Aorta (tissue), 5 donors: Measurements from ENCODE around the gene FAM163B. TPM values are rescaled to one million over a fixed set of nuclear protein-coding genes. Genes with fewer than 3 reads are reported as not detected.

Experiments
- ATAC-seq: fragments of 200-7000 bp; cut with Tn5 transposase; one replicate; pipeline ENCODE4 v1.9.1; 2022; ENCODE audit warnings: moderate library complexity; ENCODE audit not compliant: low FRiP score
- DNase-seq, 2 donors: peaks; one replicate each; pipeline ENCODE4 v3.0.0-alpha.2; 2020
- H3K27ac ChIP-seq, 2 donors: one replicate each; pipeline ENCODE4 v1.5.1; 2013; ENCODE audit warnings: low read length in 2 of 2, mild to moderate bottlenecking in 2 of 2, moderate library complexity in 2 of 2, control low read depth in 1 of 2, inconsistent platforms in 1 of 2, low read depth in 1 of 2
- H3K27me3 ChIP-seq, 2 donors: one replicate each; pipeline ENCODE4 v1.6.1; 2013; ENCODE audit warnings: control low read depth in 1 of 2, low read length in 1 of 2, mild to moderate bottlenecking in 1 of 2, moderate library complexity in 1 of 2; ENCODE audit not compliant: insufficient read depth in 2 of 2, control insufficient read depth in 1 of 2
- H3K36me3 ChIP-seq, 2 donors: one replicate each; pipeline ENCODE4 v1.6.1; 2013; ENCODE audit warnings: control low read depth in 1 of 2, low read length in 1 of 2, mild to moderate bottlenecking in 1 of 2; ENCODE audit not compliant: insufficient read depth in 2 of 2, control insufficient read depth in 1 of 2
- H3K4me1 ChIP-seq, 2 donors: one replicate each; pipeline ENCODE4 v1.6.1; 2013; ENCODE audit warnings: low read length in 2 of 2, control low read depth in 1 of 2, mild to moderate bottlenecking in 1 of 2, moderate library complexity in 1 of 2; ENCODE audit not compliant: insufficient read depth in 2 of 2, control insufficient read depth in 1 of 2
- H3K4me3 ChIP-seq, 2 donors: one replicate each; pipeline ENCODE4 v1.5.1; 2013; ENCODE audit warnings: low read length in 2 of 2, control low read depth in 1 of 2, mild to moderate bottlenecking in 1 of 2
- H3K9me3 ChIP-seq: one replicate; pipeline ENCODE4 v1.6.1; 2013; ENCODE audit warnings: mild to moderate bottlenecking, low read length; ENCODE audit not compliant: control insufficient read depth
- WGBS, 2 donors: extraction: QIAGEN DNeasy Blood & Tissue Kit; methylation state at CpG; one replicate each; pipeline ENCODE4 v1.1.7; 2013; 5-methylcytosine and 5-hydroxymethylcytosine counted together
- intact Hi-C, 2 donors: fragments of 100-400 bp; cut with DNase I; formaldehyde crosslinking; loops; one replicate each; pipeline versions ENCODE4 v1.14.2 to v1.15.0; 2022
- polyA plus RNA-seq, 2 donors: library from polyadenylated mRNA; stranded (reverse); fragments of 200-250 nt; gene quantifications; one replicate each; pipeline ENCODE4 v1.2.3, GENCODE V29; 2013
- total RNA-seq, 2 donors: library from RNA; stranded (reverse); fragmentation: NEBNext Ultra II Directional; extraction: Animal tissue kit (Norgen Biotek cat#: 25700); gene quantifications; one replicate each; pipeline ENCODE4 v1.2.1, GENCODE V29; 2021
- donor health status: healthy with polysubstance abuse.
- donor health status: Bipolar disorder and iron deficiency.
- donor health status: DM: no; HTN: no; CAD: no.
- donor health status: DM: no; HTN: no; CAD: no.
- donor health status: DM: yes; HTN: yes; CAD: no.

The FAM163B gene
- total and polyA plus RNA-seq, 4 donors, result not detected

GRCh38 chr9:133647765-133648469 is 38.7 kb upstream of the FAM163B start:
- DNase-seq, result no peak
- Histone ChIP-seq H3K27me3 (no peaks in the 10 kb centered on the region), H3K4me1 (no peaks in the 10 kb centered on the region), H3K9me3 (no peaks in the 10 kb centered on the region), H3K36me3 (no peaks in the 10 kb centered on the region), H3K4me3 (no peak overlapping the region), H3K27ac (no peak overlapping the region)
- intact Hi-C loops, result no loop called here
- 76 to 78% methylated on average over 25 of the region's 25 CpGs for WGBS, 2 donors
- no peak for ATAC-seq

DNA sequence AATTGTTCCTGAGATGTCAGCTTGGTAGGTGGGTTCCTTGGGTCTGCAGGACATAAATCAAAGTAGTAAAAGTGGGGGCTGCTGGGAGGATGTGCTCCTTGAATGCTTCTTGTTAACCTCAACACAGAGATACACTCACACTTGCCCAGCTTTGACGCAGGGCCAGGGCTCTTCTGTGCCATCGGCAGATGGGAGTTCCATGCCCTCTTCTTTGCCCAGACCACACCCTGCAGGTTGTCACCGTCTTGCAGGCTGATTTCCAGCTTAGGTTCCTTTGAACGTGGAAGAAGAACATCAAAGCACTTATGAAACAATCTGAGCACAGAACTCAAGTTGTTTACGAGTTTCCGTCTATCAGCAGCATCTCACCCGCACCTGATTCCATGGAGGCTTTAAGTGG is 38.0 kb upstream of the FAM163B start:
- H3K27me3 ChIP-seq, result no peaks in the 10 kb centered on the region
- H3K4me1 ChIP-seq, result no peaks in the 10 kb centered on the region
- no peak overlapping the region for H3K27ac ChIP-seq
- H3K9me3 ChIP-seq, result no peaks in the 10 kb centered on the region
- no peak for ATAC-seq
- intact Hi-C loops, result no loop called here
- WGBS, 2 donors, result 71 to 78% methylated on average over 7 of the region's 7 CpGs
- DNase-seq, result no peak
- no peaks in the 10 kb centered on the region for H3K36me3 ChIP-seq
- no peak overlapping the region for H3K4me3 ChIP-seq

- Histone ChIP-seq H3K36me3 (no peaks in the 10 kb centered on the region), H3K27ac (no peak overlapping the region), H3K27me3 (no peaks in the 10 kb centered on the region), H3K9me3 (no peaks in the 10 kb centered on the region), H3K4me3 (no peak overlapping the region), H3K4me1 (no peaks in the 10 kb centered on the region)
- ATAC-seq, result no peak
- WGBS, 2 donors, result 41% methylated on average over 10 of the region's 10 CpGs
- DNase-seq, result no peak
- intact Hi-C loops, result no loop called here
Observed at GRCh38 chr9:133645021-133645765, 36.0 kb upstream of the FAM163B start.

DNA sequence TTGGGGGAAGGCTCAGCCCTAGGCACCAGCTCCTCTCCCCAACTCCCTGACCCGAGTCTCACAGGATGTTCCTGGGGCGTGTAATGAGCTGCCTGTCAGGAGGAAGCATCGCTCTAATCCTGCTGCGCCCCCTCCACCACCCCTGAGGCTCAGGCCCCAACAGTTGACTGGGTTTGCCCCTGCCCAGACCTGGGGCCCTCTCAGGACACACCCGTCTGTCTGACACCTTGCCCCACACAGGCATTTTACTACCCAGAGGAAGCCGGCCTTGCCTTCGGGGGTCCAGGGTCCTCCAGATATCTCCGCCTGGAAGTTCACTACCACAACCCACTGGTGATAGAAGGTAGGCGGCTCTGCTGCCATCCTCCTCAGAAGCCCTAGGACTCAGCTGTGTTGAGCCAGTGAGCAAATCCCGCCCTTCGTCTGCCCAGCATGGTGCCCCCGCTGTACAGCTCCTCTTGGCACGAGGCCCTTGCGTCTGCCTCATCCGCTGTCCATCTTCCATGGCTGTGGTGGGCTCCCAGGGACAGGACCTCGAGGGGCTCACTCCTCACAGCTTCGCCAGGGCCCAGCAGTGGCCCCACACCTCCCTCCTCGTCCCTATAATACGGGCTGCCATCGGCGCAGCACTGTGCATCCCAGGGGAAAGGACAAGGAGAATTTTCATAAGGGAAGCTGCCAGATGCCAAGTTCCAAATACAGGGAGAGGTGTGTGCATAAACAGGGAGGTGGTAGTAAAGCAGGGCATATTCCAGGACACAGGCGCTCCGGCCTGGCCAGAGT is 35.0 kb upstream of the FAM163B start:
- no peaks in the 10 kb centered on the region for H3K27me3 ChIP-seq
- no peaks in the 10 kb centered on the region for H3K4me1 ChIP-seq
- no peaks in the 10 kb centered on the region for H3K36me3 ChIP-seq
- intact Hi-C loops, result no loop called here
- H3K4me3 ChIP-seq, result no peak overlapping the region
- 73 to 75% methylated on average over 22 to 23 of the region's 23 CpGs for WGBS, 2 donors
- DNase-seq (peak in 1 of 2 donors; percentile 64), ATAC-seq (no peak)
- H3K27ac ChIP-seq, result no peak overlapping the region
- no peaks in the 10 kb centered on the region for H3K9me3 ChIP-seq

DNA sequence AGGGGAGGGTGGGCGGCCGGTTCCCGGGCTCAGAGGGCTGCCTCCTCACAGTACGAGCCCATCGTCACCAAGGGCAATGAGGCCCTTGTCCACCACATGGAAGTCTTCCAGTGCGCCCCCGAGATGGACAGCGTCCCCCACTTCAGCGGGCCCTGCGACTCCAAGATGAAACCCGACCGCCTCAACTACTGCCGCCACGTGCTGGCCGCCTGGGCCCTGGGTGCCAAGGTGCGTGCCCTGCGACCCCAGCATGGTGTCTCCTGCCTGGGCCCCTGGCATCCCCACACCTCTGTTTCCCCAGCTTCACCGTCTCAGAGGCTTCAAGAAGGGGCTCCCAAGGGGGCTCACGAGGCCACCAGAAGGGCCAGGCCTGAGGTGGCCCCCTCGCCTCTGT is 34.2 kb upstream of the FAM163B start:
- intact Hi-C loops, result no loop called here
- Histone ChIP-seq H3K4me3 (no peak overlapping the region), H3K27me3 (no peaks in the 10 kb centered on the region), H3K27ac (no peak overlapping the region), H3K4me1 (no peaks in the 10 kb centered on the region), H3K36me3 (no peaks in the 10 kb centered on the region), H3K9me3 (no peaks in the 10 kb centered on the region)
- ATAC-seq (no peak), DNase-seq (no peak)
- 89 to 91% methylated on average over 20 of the region's 20 CpGs for WGBS, 2 donors

DNA sequence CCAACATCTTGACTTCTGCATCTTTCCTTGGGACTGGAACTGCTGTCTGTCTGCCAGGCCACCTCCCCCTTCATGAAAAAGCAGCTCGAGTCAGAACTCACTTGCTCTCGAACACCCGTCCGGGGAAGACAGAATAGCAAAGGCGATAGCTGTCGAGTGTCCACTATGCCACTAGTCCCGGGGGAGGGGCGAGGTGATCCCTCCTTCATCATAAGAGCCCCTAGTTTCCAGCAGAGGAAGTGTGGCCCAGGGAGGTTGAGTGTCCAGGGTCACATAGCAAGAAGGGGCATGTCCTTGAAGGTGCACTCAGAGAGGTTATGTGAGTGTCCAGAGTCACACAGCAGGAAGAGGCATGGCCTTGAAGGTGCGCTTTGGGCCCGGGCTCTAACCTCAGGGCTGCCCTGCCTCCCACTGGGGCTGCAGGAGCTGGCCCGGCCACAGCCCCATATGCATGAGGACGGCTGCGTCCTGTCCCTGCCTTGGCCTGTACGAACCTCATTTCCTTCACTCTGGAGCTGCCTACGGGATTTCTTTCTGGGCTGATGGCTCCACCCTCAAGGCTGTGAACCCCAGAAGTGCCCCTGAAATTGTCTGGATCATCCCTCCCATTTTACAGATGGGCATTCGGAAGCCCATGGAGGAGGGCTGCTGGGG is 33.6 kb upstream of the FAM163B start:
- ATAC-seq (no peak), DNase-seq (no peak)
- no peaks in the 10 kb centered on the region for H3K4me1 ChIP-seq
- H3K4me3 ChIP-seq, result no peak overlapping the region
- H3K9me3 ChIP-seq, result no peaks in the 10 kb centered on the region
- H3K27ac ChIP-seq, result no peak overlapping the region
- no peaks in the 10 kb centered on the region for H3K27me3 ChIP-seq
- WGBS, 2 donors, result 66% methylated on average over 16 of the region's 16 CpGs
- H3K36me3 ChIP-seq, result no peaks in the 10 kb centered on the region
- intact Hi-C loops, result no loop called here

DNA sequence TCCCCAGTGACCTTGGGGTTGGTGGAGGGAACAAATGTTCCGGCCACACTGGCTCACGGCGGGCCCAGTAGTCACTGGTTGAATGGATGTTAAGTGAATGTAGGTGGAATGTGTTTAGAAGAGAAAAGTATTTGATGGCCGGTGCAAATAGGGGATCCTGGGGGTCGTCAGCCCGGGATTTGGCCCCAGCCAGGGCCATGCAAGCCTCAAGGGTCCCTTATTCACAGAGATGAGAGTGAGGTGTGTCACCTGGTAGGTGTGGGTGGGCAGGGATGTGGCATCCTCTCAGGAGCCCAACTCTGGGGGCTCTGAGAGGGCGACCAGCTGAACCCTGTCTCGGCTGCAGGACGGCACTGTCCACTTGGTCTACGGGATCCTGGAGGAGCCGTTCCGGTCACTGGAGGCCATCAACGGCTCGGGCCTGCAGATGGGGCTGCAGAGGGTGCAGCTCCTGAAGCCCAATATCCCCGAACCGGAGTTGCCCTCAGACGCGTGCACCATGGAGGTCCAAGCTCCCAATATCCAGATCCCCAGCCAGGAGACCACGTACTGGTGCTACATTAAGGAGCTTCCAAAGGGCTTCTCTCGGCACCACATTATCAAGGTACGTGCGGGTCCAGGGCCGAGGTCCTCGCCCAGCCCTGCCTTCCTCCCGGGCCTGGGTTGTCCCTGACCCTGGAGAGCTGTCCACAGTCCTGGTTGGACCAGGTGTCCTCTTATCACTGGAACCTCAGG is 32.8 kb upstream of the FAM163B start:
- Histone ChIP-seq H3K36me3 (no peaks in the 10 kb centered on the region), H3K9me3 (no peaks in the 10 kb centered on the region), H3K4me1 (no peaks in the 10 kb centered on the region), H3K27ac (no peak overlapping the region), H3K27me3 (no peaks in the 10 kb centered on the region), H3K4me3 (no peak overlapping the region)
- intact Hi-C loops, result no loop called here
- ATAC-seq, result no peak
- no peak for DNase-seq
- 86 to 87% methylated on average over 25 of the region's 25 CpGs for WGBS, 2 donors

GRCh38 chr9:133641396-133641655 is 32.1 kb upstream of the FAM163B start:
- Histone ChIP-seq H3K4me3 (no peak overlapping the region), H3K36me3 (no peaks in the 10 kb centered on the region), H3K27ac (no peak overlapping the region), H3K9me3 (no peaks in the 10 kb centered on the region), H3K4me1 (no peaks in the 10 kb centered on the region), H3K27me3 (no peaks in the 10 kb centered on the region)
- DNase-seq, result no peak
- 85 to 86% methylated on average over 7 of the region's 7 CpGs for WGBS, 2 donors
- ATAC-seq, result no peak
- intact Hi-C loops, result no loop called here
